ENCODE results near the gene FBXO34.

DNA sequence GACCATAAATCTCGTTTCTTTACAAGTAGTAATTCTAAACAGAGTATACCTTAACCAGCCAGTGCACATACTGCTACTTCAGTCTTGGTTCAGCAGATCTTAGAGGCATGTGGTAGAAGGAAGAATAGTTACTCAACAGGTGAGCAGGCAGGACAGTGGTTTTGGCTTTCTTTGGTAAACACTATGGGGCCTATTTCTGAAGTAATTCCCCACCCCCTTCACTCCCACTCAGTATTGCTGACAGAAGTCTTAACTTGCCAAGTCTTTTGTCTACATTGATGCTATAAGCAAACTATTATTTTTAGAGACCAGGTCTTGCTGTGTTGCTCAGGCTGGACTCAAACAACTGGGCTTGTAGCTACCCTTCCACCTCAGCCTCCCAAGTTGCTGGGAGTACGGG is 68.5 kb downstream of the FBXO34 start:
- no peak for TF ChIP-seq POLR2A (IDR thresholded peaks at IDR 0.05; ENCODE audit: low read length)
- TF ChIP-seq GATA1 (IDR thresholded peaks at IDR 0.05; ENCODE audit: low read depth, low read length) = no peak

All from erythroblast (primary cell).